Vagina (tissue), 2 donors: ENCODE data around the gene FOXN3. TPM values are rescaled to one million over a fixed set of nuclear protein-coding genes. Genes with fewer than 3 reads are reported as not detected.

Experiments
- DNase-seq, 2 donors: peaks; one replicate each; pipeline ENCODE4 v3.0.0-alpha.2; 2017; ENCODE audit errors: extremely low spot score in 2 of 2
- H3K27ac ChIP-seq: fragments of 200-600 bp; sonication (generic); one replicate; pipeline ENCODE4 v1.5.1; 2019
- H3K27me3 ChIP-seq: fragments of 200-600 bp; sonication (generic); one replicate; pipeline ENCODE4 v1.5.1; 2019
- H3K36me3 ChIP-seq, 2 donors: fragments of 200-600 bp; sonication (generic); one replicate each; pipeline ENCODE4 v1.5.1; 2017 to 2019
- H3K4me1 ChIP-seq: fragments of 200-600 bp; sonication (generic); one replicate; pipeline ENCODE4 v1.5.1; 2019
- H3K4me3 ChIP-seq, 2 donors: fragments of 200-600 bp; sonication (generic); 1 replicate in 1 of 2; 2 replicates in 1 of 2; pipeline ENCODE4 v1.5.1; 2016 to 2019
- H3K9me3 ChIP-seq: fragments of 200-600 bp; sonication (generic); one replicate; pipeline ENCODE4 v1.5.1; 2019
- CTCF ChIP-seq, 3 experiments: fragments of 450-650 bp in 2 of 3; fragments of 200-600 bp in 1 of 3; sonication (generic) in 1 of 3; IDR thresholded peaks; one replicate each; pipeline ENCODE4 v1.5.1; 2017 to 2019; ENCODE audit warnings: antibody characterized with exemption in 3 of 3, mild to moderate bottlenecking in 2 of 3, moderate library complexity in 2 of 3
- POLR2A ChIP-seq, 2 donors: fragments of 450-650 bp; IDR thresholded peaks; one replicate each; pipeline ENCODE4 v1.6.1; 2017; ENCODE audit warnings: antibody characterized with exemption in 2 of 2, mild to moderate bottlenecking in 2 of 2, moderate library complexity in 2 of 2
- POLR2AphosphoS5 ChIP-seq, 2 donors: sonication (generic); formaldehyde crosslinking; IDR thresholded peaks; one replicate each; pipeline ENCODE4 v1.9.0; 2017; ENCODE audit warnings: antibody characterized with exemption in 2 of 2, mild to moderate bottlenecking in 2 of 2, low read depth in 1 of 2; ENCODE audit not compliant: insufficient read depth in 1 of 2
- intact Hi-C: fragments of 100-400 bp; cut with DNase I; formaldehyde crosslinking; loops from one replicate; pipeline ENCODE4 v1.15.1; 2023
- total RNA-seq: library from RNA; depleted of rRNA; stranded (reverse); fragments of >200 nt; gene quantifications from one replicate; pipeline ENCODE4 v1.2.3, GENCODE V29; 2016

FOXN3 gene
- total RNA-seq, 1 donor from 2014 or later, result 111 TPM

DNA sequence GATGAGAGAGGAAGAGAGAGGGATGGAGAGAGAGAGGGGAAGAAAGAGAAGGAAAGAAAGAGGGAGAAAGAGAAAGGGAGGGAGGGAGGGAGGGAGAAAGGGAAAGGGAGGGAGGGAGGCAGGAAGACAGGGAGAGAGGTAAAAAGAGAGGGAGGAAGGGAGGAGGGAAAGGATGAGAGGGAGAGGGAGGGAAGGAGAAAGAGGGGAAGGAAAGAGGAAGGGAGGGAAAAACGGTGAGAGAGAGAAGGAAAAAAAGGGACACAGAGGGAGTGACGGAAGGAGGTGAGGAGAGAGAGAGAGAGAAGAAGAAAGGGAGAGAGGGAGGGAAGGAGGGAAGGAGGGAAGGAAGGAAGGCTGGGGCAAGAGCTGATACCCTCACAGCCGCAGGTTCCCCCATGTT lies 56.8 kb downstream of the FOXN3 start:
- Histone ChIP-seq H3K36me3 (no peaks in the 10 kb centered on the region), H3K4me1 (peaks cover 36% of the 10 kb centered on the region), H3K4me3 (no peak overlapping the region), H3K9me3 (no peaks in the 10 kb centered on the region), H3K27me3 (no peaks in the 10 kb centered on the region), H3K27ac (peak overlapping the region; percentile 68)
- DNase-seq, result no peak
- TF ChIP-seq CTCF (IDR thresholded peaks at IDR 0.05) (no peak), POLR2AphosphoS5 (IDR thresholded peaks at IDR 0.05; ENCODE audit: insufficient read depth in 1 of 2, low read depth in 1 of 2) (no peak), POLR2A (IDR thresholded peaks at IDR 0.05) (no peak)
- intact Hi-C loops, result no loop called here

DNA sequence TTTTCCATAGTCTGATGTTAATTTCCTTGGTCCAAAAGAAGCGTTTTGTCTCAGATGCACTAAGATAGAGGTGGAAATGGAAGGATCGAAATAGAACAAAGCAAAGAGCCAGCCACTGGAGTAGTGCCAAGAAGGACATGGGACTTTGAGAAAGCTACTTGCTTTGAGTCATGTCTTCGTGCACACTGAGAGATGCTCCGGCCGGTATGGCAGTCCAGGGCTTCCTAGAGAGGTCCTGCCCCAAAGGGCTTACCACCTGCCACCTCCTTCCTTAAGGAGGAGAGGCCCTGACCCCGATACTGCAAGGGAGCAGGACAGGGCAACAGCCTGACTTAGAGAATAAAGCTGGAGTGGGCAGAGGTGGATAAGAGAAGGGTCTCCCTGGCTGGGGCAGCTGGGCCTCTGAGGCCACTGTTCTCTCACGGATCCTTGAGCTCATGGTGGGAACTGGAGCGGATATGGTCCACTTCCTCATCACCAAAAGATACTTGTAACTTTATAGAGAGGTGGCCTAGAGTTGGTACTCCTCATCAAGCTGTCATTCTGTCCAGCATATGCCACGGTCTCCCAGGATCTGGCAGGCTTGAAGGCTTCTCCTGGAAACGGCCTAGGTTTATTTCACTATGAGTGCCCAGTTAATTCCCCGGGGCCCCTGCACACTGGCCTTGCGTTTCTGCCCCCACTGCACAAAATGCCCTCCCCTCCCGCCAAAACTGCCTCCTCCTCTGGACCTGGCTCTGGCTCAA lies 57.4 kb downstream of the FOXN3 start:
- Histone ChIP-seq H3K27ac (peak overlapping the region; percentile 68), H3K36me3 (no peaks in the 10 kb centered on the region), H3K4me3 (no peak overlapping the region), H3K4me1 (peaks cover 30% of the 10 kb centered on the region), H3K9me3 (no peaks in the 10 kb centered on the region), H3K27me3 (no peaks in the 10 kb centered on the region)
- TF ChIP-seq CTCF (IDR thresholded peaks at IDR 0.05) (no peak), POLR2AphosphoS5 (IDR thresholded peaks at IDR 0.05; ENCODE audit: insufficient read depth in 1 of 2, low read depth in 1 of 2) (no peak), POLR2A (IDR thresholded peaks at IDR 0.05) (no peak)
- no peak for DNase-seq
- intact Hi-C loops, result no loop called here

DNA sequence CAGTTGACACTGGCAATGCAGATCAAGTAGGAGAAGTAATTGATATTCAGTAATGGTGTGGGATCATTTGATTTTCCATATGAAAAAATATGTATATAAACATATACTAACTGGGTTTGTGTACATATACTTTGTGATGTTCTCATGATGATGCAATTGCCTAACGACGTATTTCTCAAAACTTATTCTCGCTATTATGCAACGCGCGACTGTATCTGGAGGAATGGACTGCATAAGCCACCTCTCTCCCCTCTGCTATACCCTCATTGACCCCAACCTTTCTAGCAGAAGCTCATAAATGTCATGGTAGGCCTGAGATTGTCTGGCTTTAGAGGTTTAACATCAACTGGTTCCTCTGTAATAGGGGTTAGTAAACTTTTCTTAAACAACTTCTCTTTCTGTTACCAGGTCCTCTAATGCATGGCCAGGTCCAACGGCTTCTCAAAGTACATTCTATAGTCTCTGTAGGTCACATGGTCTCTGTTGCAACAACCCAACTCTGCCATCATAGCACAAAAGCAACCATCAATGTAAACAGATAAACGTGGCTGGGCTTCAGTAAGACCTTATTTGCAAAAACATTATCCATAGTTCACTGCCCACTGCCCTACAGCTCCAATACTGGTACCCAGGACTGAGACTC lies 59.3 kb downstream of the FOXN3 start:
- Histone ChIP-seq H3K36me3 (no peaks in the 10 kb centered on the region), H3K27ac (no peak overlapping the region), H3K4me1 (peaks cover 25% of the 10 kb centered on the region), H3K4me3 (no peak overlapping the region), H3K9me3 (no peaks in the 10 kb centered on the region), H3K27me3 (no peaks in the 10 kb centered on the region)
- intact Hi-C loops, result no loop called here
- DNase-seq, result no peak
- TF ChIP-seq CTCF (IDR thresholded peaks at IDR 0.05) (no peak), POLR2A (IDR thresholded peaks at IDR 0.05) (no peak), POLR2AphosphoS5 (IDR thresholded peaks at IDR 0.05; ENCODE audit: insufficient read depth in 1 of 2, low read depth in 1 of 2) (no peak)

DNA sequence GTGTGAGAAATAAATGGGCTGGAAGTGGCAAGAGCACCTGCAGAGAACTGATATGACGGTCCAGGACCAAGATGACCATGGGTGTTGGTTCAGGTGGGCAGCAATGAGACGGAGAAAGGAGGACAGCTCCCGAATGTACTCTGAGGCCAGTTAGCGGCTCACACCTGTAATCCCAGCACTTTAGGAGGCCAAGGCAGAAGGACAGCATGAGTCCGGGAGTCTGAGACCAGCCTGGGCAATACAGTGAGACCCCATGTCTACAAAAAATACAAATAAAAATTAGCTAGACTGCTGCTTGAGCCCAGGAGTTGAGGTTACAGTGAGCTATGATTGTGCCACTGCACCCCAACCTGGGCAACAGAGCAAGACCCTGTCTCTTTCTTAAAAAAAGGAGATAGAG lies 60.1 kb downstream of the FOXN3 start:
- H3K9me3 ChIP-seq, result no peaks in the 10 kb centered on the region
- DNase-seq, result no peak
- no peak overlapping the region for H3K27ac ChIP-seq
- TF ChIP-seq POLR2A (IDR thresholded peaks at IDR 0.05), result no peak
- TF ChIP-seq CTCF (IDR thresholded peaks at IDR 0.05), result no peak
- TF ChIP-seq POLR2AphosphoS5 (IDR thresholded peaks at IDR 0.05; ENCODE audit: insufficient read depth in 1 of 2, low read depth in 1 of 2), result no peak
- H3K27me3 ChIP-seq, result no peaks in the 10 kb centered on the region
- peaks cover 30% of the 10 kb centered on the region for H3K4me1 ChIP-seq
- intact Hi-C loops, result no loop called here
- no peaks in the 10 kb centered on the region for H3K36me3 ChIP-seq
- H3K4me3 ChIP-seq, result no peak overlapping the region

GRCh38 chr14:89356496-89356895 lies 60.5 kb downstream of the FOXN3 start:
- TF ChIP-seq POLR2A (IDR thresholded peaks at IDR 0.05), result no peak
- no peak for TF ChIP-seq CTCF (IDR thresholded peaks at IDR 0.05)
- no peak for TF ChIP-seq POLR2AphosphoS5 (IDR thresholded peaks at IDR 0.05; ENCODE audit: insufficient read depth in 1 of 2, low read depth in 1 of 2)
- peaks cover 35% of the 10 kb centered on the region for H3K4me1 ChIP-seq
- no peak overlapping the region for H3K27ac ChIP-seq
- no peak overlapping the region for H3K4me3 ChIP-seq
- no peaks in the 10 kb centered on the region for H3K9me3 ChIP-seq
- H3K27me3 ChIP-seq, result no peaks in the 10 kb centered on the region
- intact Hi-C loops, result no loop called here
- no peaks in the 10 kb centered on the region for H3K36me3 ChIP-seq
- no peak for DNase-seq
